HEK293 (cell line): ENCODE results near the gene PWP1.

Source experiments
- EGR2 ChIP-seq: fragments of 450-650 bp; formaldehyde crosslinking; IDR thresholded peaks from 2 replicates; pipeline ENCODE4 v1.5.1; 2016; ENCODE audit warnings: low read depth, missing biosample characterization, missing genetic modification characterization
- GLI4 ChIP-seq: fragments of 450-650 bp; formaldehyde crosslinking; IDR thresholded peaks from 2 replicates; pipeline ENCODE4 v1.5.1; 2016; ENCODE audit warnings: missing biosample characterization, missing genetic modification characterization
- GLIS1 ChIP-seq: fragments of 450-650 bp; formaldehyde crosslinking; IDR thresholded peaks from 2 replicates; pipeline ENCODE4 v1.5.1; 2016; ENCODE audit warnings: missing biosample characterization, missing genetic modification characterization
- HOXC10 ChIP-seq: sonication (generic); formaldehyde crosslinking; IDR thresholded peaks from 2 replicates; pipeline ENCODE4 v1.8.1; 2023; ENCODE audit warnings: mild to moderate bottlenecking, missing genetic modification reagents
- KLF1 ChIP-seq: fragments of 450-650 bp; formaldehyde crosslinking; IDR thresholded peaks from 2 replicates; pipeline ENCODE4 v1.5.1; 2016; ENCODE audit warnings: missing biosample characterization, missing genetic modification characterization
- KLF7 ChIP-seq: fragments of 450-650 bp; formaldehyde crosslinking; IDR thresholded peaks from 2 replicates; pipeline ENCODE4 v1.5.1; 2016; ENCODE audit warnings: missing biosample characterization, missing genetic modification characterization, borderline replicate concordance
- KLF9 ChIP-seq: fragments of 450-650 bp; formaldehyde crosslinking; IDR thresholded peaks from 2 replicates; pipeline ENCODE4 v1.5.1; 2016; ENCODE audit warnings: missing biosample characterization, missing genetic modification characterization, low read depth
- MZF1 ChIP-seq: fragments of 450-650 bp; formaldehyde crosslinking; IDR thresholded peaks from 2 replicates; pipeline ENCODE4 v1.5.1; 2017; ENCODE audit warnings: missing biosample characterization, missing genetic modification characterization, borderline replicate concordance
- TCF7L2 ChIP-seq: IDR thresholded peaks from 2 replicates; pipeline ENCODE4 v1.6.1; 2011; ENCODE audit warnings: low read depth, mild to moderate bottlenecking, inconsistent platforms, low read length, moderate library complexity, borderline replicate concordance
- ZBTB17 ChIP-seq: fragments of 450-650 bp; formaldehyde crosslinking; IDR thresholded peaks from 2 replicates; pipeline ENCODE4 v1.5.1; 2016; ENCODE audit warnings: missing biosample characterization, missing genetic modification characterization
- ZBTB48 ChIP-seq: fragments of 450-650 bp; formaldehyde crosslinking; IDR thresholded peaks from 2 replicates; pipeline ENCODE4 v1.5.1; 2016; ENCODE audit warnings: missing biosample characterization, missing genetic modification characterization
- ZBTB7A ChIP-seq: fragments of 450-650 bp; formaldehyde crosslinking; IDR thresholded peaks from 2 replicates; pipeline ENCODE4 v1.5.1; 2016; ENCODE audit warnings: low read depth, missing biosample characterization, missing genetic modification characterization
- ZBTB8A ChIP-seq: fragments of 450-650 bp; formaldehyde crosslinking; IDR thresholded peaks from 2 replicates; pipeline ENCODE4 v1.5.1; 2016; ENCODE audit warnings: missing biosample characterization, missing genetic modification characterization
- ZNF114 ChIP-seq: fragments of 450-650 bp; formaldehyde crosslinking; IDR thresholded peaks from 2 replicates; pipeline ENCODE4 v1.5.0; 2017; ENCODE audit warnings: missing biosample characterization, missing genetic modification characterization
- ZNF2 ChIP-seq: fragments of 450-650 bp; formaldehyde crosslinking; IDR thresholded peaks from 2 replicates; pipeline ENCODE4 v1.5.1; 2016; ENCODE audit warnings: missing biosample characterization, missing genetic modification characterization
- ZNF202 ChIP-seq: fragments of 450-650 bp; formaldehyde crosslinking; IDR thresholded peaks from 2 replicates; pipeline ENCODE4 v1.5.1; 2016; ENCODE audit warnings: missing biosample characterization, missing genetic modification characterization, borderline replicate concordance
- ZNF23 ChIP-seq: fragments of 450-650 bp; formaldehyde crosslinking; IDR thresholded peaks from 2 replicates; pipeline ENCODE4 v1.5.1; 2016; ENCODE audit warnings: missing biosample characterization, missing genetic modification characterization, borderline replicate concordance
- ZNF24 ChIP-seq: fragments of 450-650 bp; formaldehyde crosslinking; IDR thresholded peaks from 2 replicates; pipeline ENCODE4 v1.5.1; 2016; ENCODE audit warnings: missing biosample characterization, missing genetic modification characterization
- ZNF335 ChIP-seq: fragments of 450-650 bp; formaldehyde crosslinking; conservative IDR thresholded peaks from 2 replicates; pipeline ENCODE4 v1.5.1; 2016; ENCODE audit warnings: missing biosample characterization, missing genetic modification characterization
- ZNF350 ChIP-seq: fragments of 450-650 bp; formaldehyde crosslinking; IDR thresholded peaks from 2 replicates; pipeline ENCODE4 v1.5.0; 2017; ENCODE audit warnings: missing biosample characterization, mild to moderate bottlenecking, missing genetic modification characterization
- ZNF391 ChIP-seq: fragments of 450-650 bp; formaldehyde crosslinking; IDR thresholded peaks from 2 replicates; pipeline ENCODE4 v1.5.1; 2016; ENCODE audit warnings: low read depth, missing biosample characterization, missing genetic modification characterization, borderline replicate concordance
- ZNF473 ChIP-seq: fragments of 450-650 bp; formaldehyde crosslinking; IDR thresholded peaks from 2 replicates; pipeline ENCODE4 v1.5.1; 2017; ENCODE audit warnings: missing biosample characterization, missing genetic modification characterization
- ZNF48 ChIP-seq: fragments of 450-650 bp; formaldehyde crosslinking; IDR thresholded peaks from 2 replicates; pipeline ENCODE4 v1.5.1; 2016; ENCODE audit warnings: missing biosample characterization, missing genetic modification characterization
- ZNF510 ChIP-seq: fragments of 450-650 bp; formaldehyde crosslinking; IDR thresholded peaks from 2 replicates; pipeline ENCODE4 v1.5.1; 2018; ENCODE audit warnings: mild to moderate bottlenecking, missing genetic modification characterization, missing biosample characterization; ENCODE audit not compliant: insufficient replicate concordance
- ZNF549 ChIP-seq: fragments of 450-650 bp; IDR thresholded peaks from 2 replicates; pipeline ENCODE4 v1.5.1; 2018; ENCODE audit warnings: missing biosample characterization, missing genetic modification characterization, mild to moderate bottlenecking, inconsistent platforms, moderate library complexity
- ZNF555 ChIP-seq: fragments of 450-650 bp; formaldehyde crosslinking; conservative IDR thresholded peaks from 2 replicates; pipeline ENCODE4 v1.5.1; 2017; ENCODE audit warnings: missing biosample characterization, mild to moderate bottlenecking, missing genetic modification characterization, inconsistent platforms
- ZNF600 ChIP-seq: fragments of 450-650 bp; formaldehyde crosslinking; IDR thresholded peaks from 2 replicates; pipeline ENCODE4 v1.5.1; 2016; ENCODE audit warnings: missing biosample characterization, missing genetic modification characterization
- ZNF610 ChIP-seq: fragments of 450-650 bp; formaldehyde crosslinking; IDR thresholded peaks from 2 replicates; pipeline ENCODE4 v1.5.1; 2016; ENCODE audit warnings: missing biosample characterization, missing genetic modification characterization, borderline replicate concordance
- ZNF692 ChIP-seq: fragments of 450-650 bp; formaldehyde crosslinking; IDR thresholded peaks from 2 replicates; pipeline ENCODE4 v1.5.1; 2016; ENCODE audit warnings: missing biosample characterization, missing genetic modification characterization
- ZNF704 ChIP-seq: fragments of 450-650 bp; formaldehyde crosslinking; IDR thresholded peaks from 2 replicates; pipeline ENCODE4 v1.5.1; 2016; ENCODE audit warnings: missing biosample characterization, missing genetic modification characterization
- ZNF707 ChIP-seq: fragments of 450-650 bp; formaldehyde crosslinking; IDR thresholded peaks from 2 replicates; pipeline ENCODE4 v1.5.1; 2016; ENCODE audit warnings: missing biosample characterization, missing genetic modification characterization
- ZNF776 ChIP-seq: fragments of 450-650 bp; formaldehyde crosslinking; IDR thresholded peaks from 2 replicates; pipeline ENCODE4 v1.5.0; 2017; ENCODE audit warnings: missing biosample characterization, missing genetic modification characterization, borderline replicate concordance
- ZNF837 ChIP-seq: fragments of 450-650 bp; formaldehyde crosslinking; IDR thresholded peaks from 2 replicates; pipeline ENCODE4 v1.5.1; 2016; ENCODE audit warnings: missing biosample characterization, missing genetic modification characterization
- ZSCAN4 ChIP-seq: fragments of 450-650 bp; formaldehyde crosslinking; IDR thresholded peaks from 2 replicates; pipeline ENCODE4 v1.5.1; 2017; ENCODE audit warnings: missing biosample characterization, missing genetic modification characterization
- TF ChIP-seq, protein P1 (sequence below): fragments of 450-650 bp; formaldehyde crosslinking; IDR thresholded peaks from 2 replicates; pipeline ENCODE4 v1.5.1; 2016; ENCODE audit warnings: missing biosample characterization, missing genetic modification characterization, low read depth

The PWP1 gene

GRCh38 chr12:107685360-107686248 lies at the start of gene PWP1 (continued):
- TF ChIP-seq ZSCAN4 (no peak), ZBTB7A (no peak), ZNF707 (tag by site-specific recombination) (no peak), ZNF610 (0 out of 2 replicates have a peak, but pooled peaks have one; percentile 39), GLI4 (no peak), ZNF776 (no peak), ZNF350 (tag by site-specific recombination) (no peak), MZF1 (no peak), ZNF2 (tag by site-specific recombination) (peak; percentile 92), ZNF114 (tag by site-specific recombination) (no peak), ZNF600 (tag by site-specific recombination) (peak; percentile 67), ZNF473 (tag by site-specific recombination) (no peak), ZNF24 (tag by site-specific recombination) (no peak), GLIS1 (no peak; the same call in 1 of the 2 replicates), EGR2 (tag by site-specific recombination) (no peak), ZNF391 (tag by site-specific recombination) (no peak), KLF1 (tag by site-specific recombination) (peak; percentile 84), HOXC10 (CRISPR knock-in tag) (0 out of 2 replicates have a peak, but pooled peaks have one; percentile 87), ZBTB48 (tag by site-specific recombination) (peak; percentile 99), ZNF23 (tag by site-specific recombination) (no peak), ZNF48 (no peak), KLF7 (tag by site-specific recombination) (peak; percentile 87), ZNF555 (tag by site-specific recombination) (no peak), ZBTB17 (tag by site-specific recombination) (peak; percentile 97), ZNF704 (no peak), ZBTB8A (peak; percentile 63; the same call in 1 of the 2 replicates), ZNF549 (no peak), KLF9 (tag by site-specific recombination) (peak; percentile 89), ZNF510 (tag by site-specific recombination) (no peak), ZNF335 (tag by site-specific recombination) (peak; percentile 94), ZNF837 (tag by site-specific recombination) (no peak), ZNF692 (tag by site-specific recombination) (peak; percentile 67), ZNF202 (tag by site-specific recombination) (no peak), TCF7L2 (no peak)
- TF ChIP-seq, protein P1, sequence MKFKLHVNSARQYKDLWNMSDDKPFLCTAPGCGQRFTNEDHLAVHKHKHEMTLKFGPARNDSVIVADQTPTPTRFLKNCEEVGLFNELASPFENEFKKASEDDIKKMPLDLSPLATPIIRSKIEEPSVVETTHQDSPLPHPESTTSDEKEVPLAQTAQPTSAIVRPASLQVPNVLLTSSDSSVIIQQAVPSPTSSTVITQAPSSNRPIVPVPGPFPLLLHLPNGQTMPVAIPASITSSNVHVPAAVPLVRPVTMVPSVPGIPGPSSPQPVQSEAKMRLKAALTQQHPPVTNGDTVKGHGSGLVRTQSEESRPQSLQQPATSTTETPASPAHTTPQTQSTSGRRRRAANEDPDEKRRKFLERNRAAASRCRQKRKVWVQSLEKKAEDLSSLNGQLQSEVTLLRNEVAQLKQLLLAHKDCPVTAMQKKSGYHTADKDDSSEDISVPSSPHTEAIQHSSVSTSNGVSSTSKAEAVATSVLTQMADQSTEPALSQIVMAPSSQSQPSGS (tag by site-specific recombination) = no peak; the same call in 1 of the 2 replicates
